SK-N-SH (cell line): ENCODE measurements around the gene JMJD8. TPM values are rescaled to one million over a fixed set of nuclear protein-coding genes. Genes with fewer than 3 reads are reported as not detected.
A peak's percentile ranks its signal among the peaks of the same experiment; 100 is the strongest.

Source experiments
- CTCF ChIA-PET: fragments of 300-600, 350-600 bp; formaldehyde crosslinking; extraction: SDS; loops from one replicate; lab custom pipeline; 2021; lab: Yijun Ruan, JAX
- POLR2A ChIA-PET: fragments of 350-600 bp; sonication (Branson Sonifier 250); formaldehyde crosslinking; extraction: SDS; loops from one replicate; lab custom pipeline; 2020; ENCODE audit warnings: antibody characterized with exemption, inconsistent platforms; lab: Yijun Ruan, JAX
- DNase-seq: peaks from one replicate; pipeline ENCODE4 v3.0.0; 2012
- H2AFZ ChIP-seq: fragments of 200-600 bp; sonication (generic); 2 replicates; pipeline ENCODE4 v1.8.1; 2016; ENCODE audit warnings: antibody characterized with exemption, mild to moderate bottlenecking, low read depth
- H3F3A ChIP-seq: fragments of 200-600 bp; sonication (generic); replicated peaks from 2 replicates; pipeline ENCODE3; 2016; ENCODE audit warnings: antibody characterized with exemption, mild to moderate bottlenecking; ENCODE audit not compliant: insufficient read depth
- H3K27ac ChIP-seq, 2 experiments: fragments of 200-500 bp in 1 of 2; fragments of 200-600 bp in 1 of 2; sonication (Bioruptor generic) in 1 of 2; sonication (generic), shearing (Covaris generic) in 1 of 2; 2 replicates each; pipeline versions ENCODE4 v1.5.1 to v1.6.1; 2014 to 2016; ENCODE audit warnings: low read depth in 2 of 2, inconsistent platforms in 1 of 2, low read length in 1 of 2, mild to moderate bottlenecking in 1 of 2, mixed read lengths in 1 of 2
- H3K27me3 ChIP-seq: fragments of 200-600 bp; sonication (generic), shearing (Covaris generic); 2 replicates; pipeline ENCODE4 v1.6.1; 2016; ENCODE audit warnings: mixed run types; ENCODE audit not compliant: insufficient read depth
- H3K36me3 ChIP-seq, 2 experiments: fragments of 200-500 bp in 1 of 2; fragments of 200-600 bp in 1 of 2; sonication (Bioruptor generic) in 1 of 2; sonication (generic) in 1 of 2; replicated peaks in 1 of 2; 2 replicates each; pipeline versions ENCODE3 to v1.5.1; 2014 to 2016; ENCODE audit warnings: low read length in 1 of 2, mild to moderate bottlenecking in 1 of 2; ENCODE audit not compliant: insufficient read depth in 2 of 2, control insufficient read depth in 1 of 2
- H3K4me1 ChIP-seq, 2 experiments: fragments of 200-500 bp in 1 of 2; fragments of 200-600 bp in 1 of 2; sonication (Bioruptor generic) in 1 of 2; sonication (generic), shearing (Covaris generic) in 1 of 2; 2 replicates each; pipeline versions ENCODE4 v1.5.1 to v1.6.1; 2014 to 2016; ENCODE audit warnings: low read depth in 1 of 2, low read length in 1 of 2, mixed run types in 1 of 2; ENCODE audit not compliant: insufficient read depth in 2 of 2, control insufficient read depth in 1 of 2
- H3K4me2 ChIP-seq: fragments of 200-600 bp; sonication (generic), shearing (Covaris generic); 2 replicates; pipeline ENCODE4 v1.6.1; 2017; ENCODE audit warnings: mixed run types
- H3K4me3 ChIP-seq, 2 experiments: fragments of 200-500 bp in 1 of 2; fragments of 200-600 bp in 1 of 2; sonication (Bioruptor generic) in 1 of 2; sonication (generic), shearing (Covaris generic) in 1 of 2; 2 replicates each; pipeline versions ENCODE4 v1.5.1 to v1.8.1; 2014 to 2016; ENCODE audit warnings: low read depth in 2 of 2, inconsistent platforms in 1 of 2, low read length in 1 of 2, mild to moderate bottlenecking in 1 of 2, mixed read lengths in 1 of 2, moderate library complexity in 1 of 2
- H3K79me2 ChIP-seq: fragments of 200-600 bp; sonication (generic); 2 replicates; pipeline ENCODE4 v1.8.1; 2017; ENCODE audit warnings: mild to moderate bottlenecking; ENCODE audit not compliant: insufficient read depth
- H3K9ac ChIP-seq: fragments of 200-600 bp; sonication (generic); 2 replicates; pipeline ENCODE4 v1.6.1; 2017; ENCODE audit warnings: mixed run types
- H3K9me2 ChIP-seq: fragments of 200-600 bp; sonication (generic); 2 replicates; pipeline ENCODE4 v1.6.1; 2017; ENCODE audit warnings: mixed run types
- H3K9me3 ChIP-seq: fragments of 200-600 bp; sonication (generic); 2 replicates; pipeline ENCODE4 v1.6.1; 2017; ENCODE audit warnings: mixed run types, mild to moderate bottlenecking, moderate library complexity
- H4K20me1 ChIP-seq: fragments of 200-600 bp; sonication (generic); 2 replicates; pipeline ENCODE4 v1.6.1; 2017; ENCODE audit warnings: mild to moderate bottlenecking, mixed run types; ENCODE audit not compliant: insufficient read depth
- FOSL2 ChIP-seq: IDR thresholded peaks from 2 replicates; pipeline ENCODE4 v1.4.0; 2012; ENCODE audit warnings: low read depth, mild to moderate bottlenecking, moderate library complexity, borderline replicate concordance
- FOXJ3 ChIP-seq: sonication (generic); formaldehyde crosslinking; IDR thresholded peaks from 2 replicates; pipeline ENCODE4 v1.5.1; 2020; ENCODE audit warnings: mild to moderate bottlenecking, missing genetic modification reagents
- MAX ChIP-seq: IDR thresholded peaks from 2 replicates; pipeline ENCODE4 v1.4.0; 2012; ENCODE audit warnings: low read depth
- NFIC ChIP-seq: IDR thresholded peaks from 2 replicates; pipeline ENCODE4 v1.4.0; 2012; ENCODE audit warnings: borderline replicate concordance
- POLR2AphosphoS5 ChIP-seq: IDR thresholded peaks from 2 replicates; pipeline ENCODE4 v1.6.1; 2012; ENCODE audit warnings: low read depth, low read length
- RCOR1 ChIP-seq: fragments of 150-350 bp; IDR thresholded peaks from 2 replicates; pipeline ENCODE4 v1.6.1; 2017; ENCODE audit warnings: antibody characterized with exemption, low read length
- REST ChIP-seq: IDR thresholded peaks from 2 replicates; pipeline ENCODE4 v1.6.1; 2012; ENCODE audit warnings: mild to moderate bottlenecking, low read depth, low read length, moderate library complexity
- TEAD4 ChIP-seq: IDR thresholded peaks from 2 replicates; pipeline ENCODE4 v1.4.0; 2012; ENCODE audit warnings: mild to moderate bottlenecking, borderline replicate concordance; ENCODE audit not compliant: insufficient read depth
- WGBS: methylation state at CpG from one replicate; pipeline ENCODE4 v1.1.6; 2017; ENCODE audit warnings: low lambda C conversion rate; 5-methylcytosine and 5-hydroxymethylcytosine counted together
- polyA plus RNA-seq, 3 experiments: library from polyadenylated mRNA; depleted of rRNA; stranded (reverse); fragments of >200 nt; gene quantifications; 2 replicates each; pipeline ENCODE4 v1.2.3, GENCODE V29; 2012
- TF ChIP-seq, protein P1 (sequence below): IDR thresholded peaks from 2 replicates; pipeline ENCODE4; 2012
- TF ChIP-seq, protein P2 (sequence below): fragments of 150-350 bp; IDR thresholded peaks from 2 replicates; pipeline ENCODE4 v1.6.1; 2017; ENCODE audit warnings: antibody characterized with exemption, low read length, low read depth, borderline replicate concordance

The JMJD8 gene
- polyA plus RNA-seq, 1 of the 3 experiments (the other 2 are of a cell fraction) = 67.0 TPM

- Histone ChIP-seq H3K36me3 (peaks cover 0 to 34% of the 10 kb centered on the region in 2 experiments), H3K9me2 (no peaks in the 10 kb centered on the region), H3K79me2 (no peaks in the 10 kb centered on the region), H3K9me3 (no peaks in the 10 kb centered on the region), H3F3A (no peaks in the 10 kb centered on the region), H2AFZ (no peak overlapping the region), H3K4me2 (no peak overlapping the region), H3K27ac (peak overlapping the region in 1 of 2 experiments; percentile 79; a peak in 1 of 4 replicates), H3K27me3 (no peaks in the 10 kb centered on the region), H3K4me3 (no peak overlapping the region), H3K4me1 (peaks cover 3 to 40% of the 10 kb centered on the region in 2 experiments; a peak in 3 of 4 replicates), H3K9ac (no peak overlapping the region), H4K20me1 (no peaks in the 10 kb centered on the region)
- ChIA-PET POLR2A (interaction anchor here (1.3 kb wide), 1 partner anchor 15 kb away, joined by 5 read pairs; no protein-coding TSS in a partner anchor), CTCF (interaction anchor here (2.7 to 6.7 kb wide), 2 partner anchors 13 to 19 kb away, joined by 11 to 92 read pairs; partner anchors contain the start of gene WDR90)
- no peak for DNase-seq
- WGBS = 96% methylated on average over 17 of the region's 21 CpGs
- TF ChIP-seq, protein P1, sequence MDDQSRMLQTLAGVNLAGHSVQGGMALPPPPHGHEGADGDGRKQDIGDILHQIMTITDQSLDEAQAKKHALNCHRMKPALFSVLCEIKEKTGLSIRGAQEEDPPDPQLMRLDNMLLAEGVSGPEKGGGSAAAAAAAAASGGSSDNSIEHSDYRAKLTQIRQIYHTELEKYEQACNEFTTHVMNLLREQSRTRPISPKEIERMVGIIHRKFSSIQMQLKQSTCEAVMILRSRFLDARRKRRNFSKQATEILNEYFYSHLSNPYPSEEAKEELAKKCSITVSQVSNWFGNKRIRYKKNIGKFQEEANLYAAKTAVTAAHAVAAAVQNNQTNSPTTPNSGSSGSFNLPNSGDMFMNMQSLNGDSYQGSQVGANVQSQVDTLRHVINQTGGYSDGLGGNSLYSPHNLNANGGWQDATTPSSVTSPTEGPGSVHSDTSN = no peak
- TF ChIP-seq RCOR1 (no peak), MAX (no peak), NFIC (no peak), FOSL2 (no peak), POLR2AphosphoS5 (no peak), FOXJ3 (no peak), REST (no peak), TEAD4 (no peak)
- TF ChIP-seq, protein P2, sequence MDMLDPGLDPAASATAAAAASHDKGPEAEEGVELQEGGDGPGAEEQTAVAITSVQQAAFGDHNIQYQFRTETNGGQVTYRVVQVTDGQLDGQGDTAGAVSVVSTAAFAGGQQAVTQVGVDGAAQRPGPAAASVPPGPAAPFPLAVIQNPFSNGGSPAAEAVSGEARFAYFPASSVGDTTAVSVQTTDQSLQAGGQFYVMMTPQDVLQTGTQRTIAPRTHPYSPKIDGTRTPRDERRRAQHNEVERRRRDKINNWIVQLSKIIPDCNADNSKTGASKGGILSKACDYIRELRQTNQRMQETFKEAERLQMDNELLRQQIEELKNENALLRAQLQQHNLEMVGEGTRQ = no peak
Measured at GRCh38 chr16:662597-662996, 21.5 kb downstream of the JMJD8 start.
